H1 (cell line): ENCODE data around the gene AP1G2. TPM values are rescaled to one million over a fixed set of nuclear protein-coding genes. Genes with fewer than 3 reads are reported as not detected.
A peak's percentile ranks its signal among the peaks of the same experiment; 100 is the strongest.

ENCODE experiments used
- ASH2L ChIP-seq: fragments of 200-600, 300-600 bp; sonication (generic); IDR thresholded peaks from one replicate; pipeline ENCODE4 v1.7.1; 2017; ENCODE audit warnings: low read length
- CBX8 ChIP-seq: fragments of 300-800, 300-1000 bp; sonication (generic); IDR thresholded peaks from 2 replicates; pipeline ENCODE4 v1.7.1; 2016; ENCODE audit warnings: low read depth, low read length, borderline replicate concordance
- CTCF ChIP-seq, 3 experiments: IDR thresholded peaks; 1 replicate in 2 of 3; 2 replicates in 1 of 3; pipeline versions ENCODE4 v1.5.1 to v1.6.1; 2011; ENCODE audit warnings: low read length in 3 of 3, mild to moderate bottlenecking in 3 of 3, inconsistent platforms in 2 of 3, low read depth in 1 of 3, moderate library complexity in 1 of 3; ENCODE audit not compliant: insufficient read depth in 1 of 3; ENCODE audit errors: control extremely low read depth in 1 of 3
- KDM4A ChIP-seq: IDR thresholded peaks from one replicate; pipeline ENCODE4 v1.7.1; 2012; ENCODE audit warnings: low read depth, mild to moderate bottlenecking, moderate library complexity, low read length, inconsistent platforms; ENCODE audit not compliant: severe bottlenecking
- SRF ChIP-seq: IDR thresholded peaks from 2 replicates; pipeline ENCODE4 v1.6.1; 2011; ENCODE audit warnings: mild to moderate bottlenecking, low read depth, low read length, moderate library complexity
- TAF7 ChIP-seq: optimal IDR thresholded peaks from 2 replicates; pipeline ENCODE3; 2011; ENCODE audit warnings: low read depth, mild to moderate bottlenecking, inconsistent platforms, low read length, moderate library complexity, borderline replicate concordance
- ZNF274 ChIP-seq: IDR thresholded peaks from 2 replicates; pipeline ENCODE4 v1.7.0; 2012; ENCODE audit warnings: low read length, borderline replicate concordance; ENCODE audit errors: extremely low read depth
- polyA plus RNA-seq, 7 experiments: library from polyadenylated mRNA; depleted of rRNA in 3 of 7; stranded (reverse) in 5 of 7; unstranded in 2 of 7; fragments of >200 nt in 5 of 7; fragments of 200-250 nt in 2 of 7; gene quantifications; 1 replicate in 5 of 7; 2 replicates in 1 of 7; 4 replicates in 1 of 7; pipeline versions ENCODE4 v1.2.1 to v1.2.3, GENCODE V29; 2011 to 2013; ENCODE audit warnings: missing spikeins in 2 of 7, mixed read lengths in 2 of 7
- total RNA-seq: library from RNA; stranded (reverse); fragmentation: NEBNext Ultra II Directional; extraction: Animal tissue kit (Norgen Biotek cat#: 25700); gene quantifications from 2 replicates; pipeline ENCODE4 v1.2.1, GENCODE V29; 2021
- TF ChIP-seq, protein P1 (sequence below): fragments of 300-600 bp; sonication (generic); IDR thresholded peaks from 2 replicates; pipeline ENCODE4 v1.7.1; 2012; ENCODE audit warnings: low read length, moderate library complexity, mild to moderate bottlenecking, inconsistent platforms; ENCODE audit not compliant: insufficient replicate concordance

The AP1G2 gene
- total and polyA plus RNA-seq, 2 of the 8 experiments (the other 6 are each of a cell fraction or from before 2014, with no cell fraction given) = 70.9 to 134 TPM

DNA sequence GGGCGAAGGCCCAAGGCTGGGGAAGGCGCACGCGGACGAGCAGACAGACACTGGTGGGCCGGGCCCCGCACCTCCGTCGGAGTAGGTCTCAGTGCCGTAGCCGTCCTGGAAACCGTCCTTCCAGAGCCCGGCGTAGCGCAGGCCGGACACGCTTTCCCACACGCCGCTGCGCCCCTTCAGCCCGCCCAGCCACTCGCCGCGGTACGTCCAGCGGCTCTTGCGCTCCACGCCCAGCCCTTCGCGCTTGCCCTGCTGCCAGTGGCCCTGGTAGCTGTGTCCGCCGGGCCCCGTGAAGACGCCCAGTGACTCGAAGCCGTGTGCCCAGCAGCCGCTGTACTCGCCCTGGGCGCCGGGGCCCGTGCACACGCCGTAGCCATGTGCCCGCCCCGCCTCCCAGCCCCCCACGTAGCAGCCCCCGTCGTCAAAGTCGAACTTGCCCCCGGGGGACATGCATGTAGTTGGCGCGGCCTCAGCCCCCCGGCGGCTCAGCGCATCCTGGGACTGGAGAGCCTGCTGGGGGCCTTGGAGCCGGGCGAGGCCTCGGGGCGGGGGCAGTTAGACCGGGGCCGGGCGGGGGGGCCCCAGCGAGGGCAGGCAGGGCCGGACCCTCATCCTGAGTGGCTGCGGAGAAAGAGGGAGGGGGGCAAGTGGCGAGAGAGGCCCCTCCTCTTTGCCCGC lies 9.6 kb upstream of the AP1G2 start (continued):
- TF ChIP-seq, protein P1, sequence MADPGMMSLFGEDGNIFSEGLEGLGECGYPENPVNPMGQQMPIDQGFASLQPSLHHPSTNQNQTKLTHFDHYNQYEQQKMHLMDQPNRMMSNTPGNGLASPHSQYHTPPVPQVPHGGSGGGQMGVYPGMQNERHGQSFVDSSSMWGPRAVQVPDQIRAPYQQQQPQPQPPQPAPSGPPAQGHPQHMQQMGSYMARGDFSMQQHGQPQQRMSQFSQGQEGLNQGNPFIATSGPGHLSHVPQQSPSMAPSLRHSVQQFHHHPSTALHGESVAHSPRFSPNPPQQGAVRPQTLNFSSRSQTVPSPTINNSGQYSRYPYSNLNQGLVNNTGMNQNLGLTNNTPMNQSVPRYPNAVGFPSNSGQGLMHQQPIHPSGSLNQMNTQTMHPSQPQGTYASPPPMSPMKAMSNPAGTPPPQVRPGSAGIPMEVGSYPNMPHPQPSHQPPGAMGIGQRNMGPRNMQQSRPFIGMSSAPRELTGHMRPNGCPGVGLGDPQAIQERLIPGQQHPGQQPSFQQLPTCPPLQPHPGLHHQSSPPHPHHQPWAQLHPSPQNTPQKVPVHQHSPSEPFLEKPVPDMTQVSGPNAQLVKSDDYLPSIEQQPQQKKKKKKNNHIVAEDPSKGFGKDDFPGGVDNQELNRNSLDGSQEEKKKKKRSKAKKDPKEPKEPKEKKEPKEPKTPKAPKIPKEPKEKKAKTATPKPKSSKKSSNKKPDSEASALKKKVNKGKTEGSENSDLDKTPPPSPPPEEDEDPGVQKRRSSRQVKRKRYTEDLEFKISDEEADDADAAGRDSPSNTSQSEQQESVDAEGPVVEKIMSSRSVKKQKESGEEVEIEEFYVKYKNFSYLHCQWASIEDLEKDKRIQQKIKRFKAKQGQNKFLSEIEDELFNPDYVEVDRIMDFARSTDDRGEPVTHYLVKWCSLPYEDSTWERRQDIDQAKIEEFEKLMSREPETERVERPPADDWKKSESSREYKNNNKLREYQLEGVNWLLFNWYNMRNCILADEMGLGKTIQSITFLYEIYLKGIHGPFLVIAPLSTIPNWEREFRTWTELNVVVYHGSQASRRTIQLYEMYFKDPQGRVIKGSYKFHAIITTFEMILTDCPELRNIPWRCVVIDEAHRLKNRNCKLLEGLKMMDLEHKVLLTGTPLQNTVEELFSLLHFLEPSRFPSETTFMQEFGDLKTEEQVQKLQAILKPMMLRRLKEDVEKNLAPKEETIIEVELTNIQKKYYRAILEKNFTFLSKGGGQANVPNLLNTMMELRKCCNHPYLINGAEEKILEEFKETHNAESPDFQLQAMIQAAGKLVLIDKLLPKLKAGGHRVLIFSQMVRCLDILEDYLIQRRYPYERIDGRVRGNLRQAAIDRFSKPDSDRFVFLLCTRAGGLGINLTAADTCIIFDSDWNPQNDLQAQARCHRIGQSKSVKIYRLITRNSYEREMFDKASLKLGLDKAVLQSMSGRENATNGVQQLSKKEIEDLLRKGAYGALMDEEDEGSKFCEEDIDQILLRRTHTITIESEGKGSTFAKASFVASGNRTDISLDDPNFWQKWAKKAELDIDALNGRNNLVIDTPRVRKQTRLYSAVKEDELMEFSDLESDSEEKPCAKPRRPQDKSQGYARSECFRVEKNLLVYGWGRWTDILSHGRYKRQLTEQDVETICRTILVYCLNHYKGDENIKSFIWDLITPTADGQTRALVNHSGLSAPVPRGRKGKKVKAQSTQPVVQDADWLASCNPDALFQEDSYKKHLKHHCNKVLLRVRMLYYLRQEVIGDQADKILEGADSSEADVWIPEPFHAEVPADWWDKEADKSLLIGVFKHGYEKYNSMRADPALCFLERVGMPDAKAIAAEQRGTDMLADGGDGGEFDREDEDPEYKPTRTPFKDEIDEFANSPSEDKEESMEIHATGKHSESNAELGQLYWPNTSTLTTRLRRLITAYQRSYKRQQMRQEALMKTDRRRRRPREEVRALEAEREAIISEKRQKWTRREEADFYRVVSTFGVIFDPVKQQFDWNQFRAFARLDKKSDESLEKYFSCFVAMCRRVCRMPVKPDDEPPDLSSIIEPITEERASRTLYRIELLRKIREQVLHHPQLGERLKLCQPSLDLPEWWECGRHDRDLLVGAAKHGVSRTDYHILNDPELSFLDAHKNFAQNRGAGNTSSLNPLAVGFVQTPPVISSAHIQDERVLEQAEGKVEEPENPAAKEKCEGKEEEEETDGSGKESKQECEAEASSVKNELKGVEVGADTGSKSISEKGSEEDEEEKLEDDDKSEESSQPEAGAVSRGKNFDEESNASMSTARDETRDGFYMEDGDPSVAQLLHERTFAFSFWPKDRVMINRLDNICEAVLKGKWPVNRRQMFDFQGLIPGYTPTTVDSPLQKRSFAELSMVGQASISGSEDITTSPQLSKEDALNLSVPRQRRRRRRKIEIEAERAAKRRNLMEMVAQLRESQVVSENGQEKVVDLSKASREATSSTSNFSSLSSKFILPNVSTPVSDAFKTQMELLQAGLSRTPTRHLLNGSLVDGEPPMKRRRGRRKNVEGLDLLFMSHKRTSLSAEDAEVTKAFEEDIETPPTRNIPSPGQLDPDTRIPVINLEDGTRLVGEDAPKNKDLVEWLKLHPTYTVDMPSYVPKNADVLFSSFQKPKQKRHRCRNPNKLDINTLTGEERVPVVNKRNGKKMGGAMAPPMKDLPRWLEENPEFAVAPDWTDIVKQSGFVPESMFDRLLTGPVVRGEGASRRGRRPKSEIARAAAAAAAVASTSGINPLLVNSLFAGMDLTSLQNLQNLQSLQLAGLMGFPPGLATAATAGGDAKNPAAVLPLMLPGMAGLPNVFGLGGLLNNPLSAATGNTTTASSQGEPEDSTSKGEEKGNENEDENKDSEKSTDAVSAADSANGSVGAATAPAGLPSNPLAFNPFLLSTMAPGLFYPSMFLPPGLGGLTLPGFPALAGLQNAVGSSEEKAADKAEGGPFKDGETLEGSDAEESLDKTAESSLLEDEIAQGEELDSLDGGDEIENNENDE = no peak
- peak; percentile 61 for TF ChIP-seq ASH2L
- TF ChIP-seq CTCF (IDR thresholded peaks at IDR 0.05; ENCODE audit: control extremely low read depth in 1 of 3, insufficient read depth in 1 of 3, low read depth in 1 of 3, low read length in 3 of 3) = no peak
- TF ChIP-seq TAF7 = no peak
- TF ChIP-seq CBX8 = no peak
- TF ChIP-seq SRF = no peak
- TF ChIP-seq ZNF274 = no peak
- peak; percentile 32 for TF ChIP-seq KDM4A
